Aorta (tissue), 5 donors: ENCODE results near the gene ZNF367. TPM values are rescaled to one million over a fixed set of nuclear protein-coding genes. Genes with fewer than 3 reads are reported as not detected.
"Not testable (repeated sequence)": the region's sequence is repeated elsewhere in the genome, so short reads cannot be mapped to it uniquely, and the experiment has no call there.

Experiments
- ATAC-seq: fragments of 200-7000 bp; cut with Tn5 transposase; one replicate; pipeline ENCODE4 v1.9.1; 2022; ENCODE audit warnings: moderate library complexity; ENCODE audit not compliant: low FRiP score
- DNase-seq, 2 donors: peaks; one replicate each; pipeline ENCODE4 v3.0.0-alpha.2; 2020
- H3K27ac ChIP-seq, 2 donors: one replicate each; pipeline ENCODE4 v1.5.1; 2013; ENCODE audit warnings: low read length in 2 of 2, mild to moderate bottlenecking in 2 of 2, moderate library complexity in 2 of 2, control low read depth in 1 of 2, inconsistent platforms in 1 of 2, low read depth in 1 of 2
- H3K27me3 ChIP-seq, 2 donors: one replicate each; pipeline ENCODE4 v1.6.1; 2013; ENCODE audit warnings: control low read depth in 1 of 2, low read length in 1 of 2, mild to moderate bottlenecking in 1 of 2, moderate library complexity in 1 of 2; ENCODE audit not compliant: insufficient read depth in 2 of 2, control insufficient read depth in 1 of 2
- H3K36me3 ChIP-seq, 2 donors: one replicate each; pipeline ENCODE4 v1.6.1; 2013; ENCODE audit warnings: control low read depth in 1 of 2, low read length in 1 of 2, mild to moderate bottlenecking in 1 of 2; ENCODE audit not compliant: insufficient read depth in 2 of 2, control insufficient read depth in 1 of 2
- H3K4me1 ChIP-seq, 2 donors: one replicate each; pipeline ENCODE4 v1.6.1; 2013; ENCODE audit warnings: low read length in 2 of 2, control low read depth in 1 of 2, mild to moderate bottlenecking in 1 of 2, moderate library complexity in 1 of 2; ENCODE audit not compliant: insufficient read depth in 2 of 2, control insufficient read depth in 1 of 2
- H3K4me3 ChIP-seq, 2 donors: one replicate each; pipeline ENCODE4 v1.5.1; 2013; ENCODE audit warnings: low read length in 2 of 2, control low read depth in 1 of 2, mild to moderate bottlenecking in 1 of 2
- H3K9me3 ChIP-seq: one replicate; pipeline ENCODE4 v1.6.1; 2013; ENCODE audit warnings: mild to moderate bottlenecking, low read length; ENCODE audit not compliant: control insufficient read depth
- WGBS, 2 donors: extraction: QIAGEN DNeasy Blood & Tissue Kit; methylation state at CpG; one replicate each; pipeline ENCODE4 v1.1.7; 2013; 5-methylcytosine and 5-hydroxymethylcytosine counted together
- intact Hi-C, 2 donors: fragments of 100-400 bp; cut with DNase I; formaldehyde crosslinking; loops; one replicate each; pipeline versions ENCODE4 v1.14.2 to v1.15.0; 2022
- polyA plus RNA-seq, 2 donors: library from polyadenylated mRNA; stranded (reverse); fragments of 200-250 nt; gene quantifications; one replicate each; pipeline ENCODE4 v1.2.3, GENCODE V29; 2013
- total RNA-seq, 2 donors: library from RNA; stranded (reverse); fragmentation: NEBNext Ultra II Directional; extraction: Animal tissue kit (Norgen Biotek cat#: 25700); gene quantifications; one replicate each; pipeline ENCODE4 v1.2.1, GENCODE V29; 2021
- donor health status: healthy with polysubstance abuse.
- donor health status: Bipolar disorder and iron deficiency.
- donor health status: DM: no; HTN: no; CAD: no.
- donor health status: DM: no; HTN: no; CAD: no.
- donor health status: DM: yes; HTN: yes; CAD: no.

The ZNF367 gene
- total and polyA plus RNA-seq, 4 donors: 1.3 to 1.8 (median 1.4) TPM

DNA sequence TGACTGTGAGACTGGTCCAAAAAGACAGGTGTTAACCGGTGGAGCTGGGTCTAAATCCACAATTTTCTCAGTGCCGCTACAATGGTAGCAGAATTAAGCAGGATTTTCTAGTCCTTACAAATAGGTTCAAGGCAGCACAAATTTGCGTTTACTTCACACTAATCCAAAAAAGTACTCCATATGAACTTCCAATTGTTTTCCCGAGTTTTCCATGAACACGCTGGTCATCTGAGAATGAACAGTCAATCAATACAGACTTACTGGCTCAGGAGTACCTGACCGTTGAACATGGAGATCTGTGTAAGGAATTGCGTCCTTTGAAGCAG lies 35.4 kb downstream of the ZNF367 start:
- 22 to 26% methylated on average over 7 of the region's 7 CpGs for WGBS, 2 donors
- no peaks in the 10 kb centered on the region for H3K27me3 ChIP-seq
- DNase-seq (no peak), ATAC-seq (no peak)
- no peaks in the 10 kb centered on the region for H3K9me3 ChIP-seq
- H3K36me3 ChIP-seq: no peaks in the 10 kb centered on the region
- peak overlapping the region; percentile 90 to 99 for H3K4me3 ChIP-seq
- H3K4me1 ChIP-seq: peaks cover 0 to 2% of the 10 kb centered on the region in 2 donors
- peak overlapping the region in 1 of 2 donors; percentile 34 for H3K27ac ChIP-seq
- intact Hi-C loops: no loop called here

DNA sequence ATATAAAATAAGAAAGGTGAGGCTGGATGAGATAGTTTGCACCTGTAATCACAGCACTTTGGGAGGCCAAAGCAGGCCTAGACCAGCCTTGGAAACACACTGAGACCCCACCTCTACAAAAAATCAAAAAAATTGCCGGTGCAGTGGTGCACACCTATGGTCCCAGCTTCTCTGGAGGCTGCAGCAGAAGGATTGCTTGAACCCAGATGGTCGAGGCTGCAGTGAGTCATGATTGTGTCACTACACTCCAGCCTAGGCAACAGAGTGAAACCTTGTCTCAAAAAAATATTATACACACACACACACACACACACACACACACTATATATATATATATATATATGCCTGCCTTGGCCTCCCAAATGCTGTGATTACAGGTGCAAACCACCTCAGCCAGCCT lies 36.0 kb downstream of the ZNF367 start:
- Histone ChIP-seq H3K4me3 (peak overlapping the region in 1 of 2 donors; percentile 90), H3K27me3 (no peaks in the 10 kb centered on the region), H3K4me1 (peaks cover 0 to 3% of the 10 kb centered on the region in 2 donors), H3K36me3 (no peaks in the 10 kb centered on the region), H3K9me3 (no peaks in the 10 kb centered on the region), H3K27ac (no peak overlapping the region)
- DNase-seq: no peak
- intact Hi-C loops: no loop called here
- no peak for ATAC-seq
- WGBS, 2 donors: 57 to 71% methylated on average over 2 of the region's 2 CpGs

GRCh38 chr9:96381696-96382095 lies 36.5 kb downstream of the ZNF367 start:
- Histone ChIP-seq H3K27ac (no peak overlapping the region), H3K27me3 (no peaks in the 10 kb centered on the region), H3K36me3 (no peaks in the 10 kb centered on the region), H3K4me3 (no peak overlapping the region), H3K9me3 (no peaks in the 10 kb centered on the region), H3K4me1 (peaks cover 0 to 3% of the 10 kb centered on the region in 2 donors)
- 85 to 86% methylated on average over 4 of the region's 4 CpGs for WGBS, 2 donors
- ATAC-seq (no peak), DNase-seq (no peak)
- intact Hi-C loops: no loop called here

DNA sequence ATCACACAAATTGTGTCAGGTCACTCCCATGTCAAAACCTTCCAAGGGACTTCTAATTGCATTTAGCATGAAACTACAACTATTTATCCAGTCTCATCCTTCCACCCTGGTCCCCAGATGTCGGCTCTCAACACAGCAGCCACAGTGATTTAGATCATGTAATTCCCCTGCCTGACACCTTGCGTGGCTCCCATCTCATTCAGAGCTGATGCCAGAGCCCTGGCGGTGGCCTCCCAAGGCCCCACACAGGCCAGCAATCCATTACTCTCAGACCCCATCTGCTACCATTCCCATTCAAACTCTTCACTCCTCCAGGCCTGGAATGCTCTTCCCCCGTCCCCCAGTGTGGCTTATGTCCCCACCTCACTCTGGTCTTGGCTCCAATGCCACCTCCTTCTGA lies 37.0 kb downstream of the ZNF367 start:
- ATAC-seq (no peak), DNase-seq (no peak)
- intact Hi-C loops: no loop called here
- no peaks in the 10 kb centered on the region for H3K36me3 ChIP-seq
- no peaks in the 10 kb centered on the region for H3K9me3 ChIP-seq
- H3K4me3 ChIP-seq: no peak overlapping the region
- H3K27me3 ChIP-seq: no peaks in the 10 kb centered on the region
- H3K27ac ChIP-seq: no peak overlapping the region
- peaks cover 0 to 3% of the 10 kb centered on the region in 2 donors for H3K4me1 ChIP-seq
- WGBS, 2 donors: 92% methylated on average over 4 of the region's 4 CpGs

- Histone ChIP-seq H3K9me3 (no peaks in the 10 kb centered on the region), H3K27ac (no peak overlapping the region), H3K4me3 (no peak overlapping the region), H3K36me3 (no peaks in the 10 kb centered on the region), H3K27me3 (no peaks in the 10 kb centered on the region), H3K4me1 (peaks cover 0 to 3% of the 10 kb centered on the region in 2 donors)
- 96 to 100% methylated on average over 2 of the region's 2 CpGs for WGBS, 2 donors
- ATAC-seq: no peak
- no peak for DNase-seq
- intact Hi-C loops: no loop called here
Measured at GRCh38 chr9:96379461-96379860, 38.7 kb downstream of the ZNF367 start.

- no peak overlapping the region for H3K27ac ChIP-seq
- DNase-seq (no peak), ATAC-seq (no peak)
- H3K4me3 ChIP-seq: no peak overlapping the region
- intact Hi-C loops: no loop called here
- H3K27me3 ChIP-seq: no peaks in the 10 kb centered on the region
- no peaks in the 10 kb centered on the region for H3K36me3 ChIP-seq
- H3K9me3 ChIP-seq: no peaks in the 10 kb centered on the region
- WGBS, 2 donors: 88 to 91% methylated on average over 3 of the region's 3 CpGs
- peaks cover 0 to 3% of the 10 kb centered on the region in 2 donors for H3K4me1 ChIP-seq
Measured at GRCh38 chr9:96378187-96378586, 40.0 kb downstream of the ZNF367 start.

DNA sequence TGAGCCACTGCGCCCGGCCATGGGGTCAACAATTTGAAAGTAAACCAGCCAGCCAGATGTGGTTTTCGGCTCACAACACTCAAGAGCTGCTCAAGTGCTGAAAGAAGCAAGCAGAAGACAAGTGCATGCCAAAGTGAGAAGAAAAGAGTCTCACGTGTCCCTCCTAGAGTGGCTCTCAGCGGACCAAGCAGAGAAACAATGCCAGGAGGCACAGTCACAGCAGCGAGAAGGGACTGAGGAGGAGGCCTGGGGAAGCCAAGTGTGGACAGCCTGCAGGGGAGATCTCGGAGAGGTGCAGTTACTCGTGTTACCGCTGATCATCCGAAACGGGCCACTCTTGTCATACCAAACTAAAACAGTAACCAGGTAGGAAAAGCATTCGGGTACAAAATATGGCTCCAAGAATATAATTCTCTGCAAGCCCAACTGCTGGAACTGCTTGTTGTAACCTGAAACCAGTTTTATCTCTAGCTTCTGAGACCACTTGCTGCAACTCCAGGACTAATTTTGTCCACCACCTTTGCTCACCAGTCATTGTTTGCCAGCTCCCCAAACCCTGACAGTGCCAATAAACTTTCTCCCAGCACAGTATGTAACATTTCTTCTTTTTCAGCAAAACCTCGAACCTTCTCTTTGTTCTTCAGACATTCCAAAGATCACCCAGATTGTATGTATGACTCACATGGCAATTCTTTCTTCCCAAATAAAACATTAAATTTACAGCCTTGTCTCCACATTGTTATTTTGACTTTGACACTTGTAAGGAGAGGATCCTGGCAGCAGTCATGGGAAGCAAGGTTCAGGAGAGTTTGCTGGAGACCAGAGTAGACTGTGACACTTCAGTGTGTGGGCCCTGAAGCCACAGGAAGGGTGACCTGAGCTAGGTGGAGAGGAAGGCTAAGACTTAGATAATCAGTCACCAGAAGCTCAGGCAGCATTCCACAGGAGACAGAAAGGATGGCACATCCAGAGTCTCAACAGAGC lies 41.0 kb downstream of the ZNF367 start:
- no peak overlapping the region for H3K4me3 ChIP-seq
- 37 to 46% methylated on average over 13 of the region's 13 CpGs for WGBS, 2 donors
- DNase-seq (no peak), ATAC-seq (no peak)
- intact Hi-C loops: no loop called here
- no peaks in the 10 kb centered on the region for H3K9me3 ChIP-seq
- no peak overlapping the region for H3K27ac ChIP-seq
- H3K27me3 ChIP-seq: no peaks in the 10 kb centered on the region
- H3K4me1 ChIP-seq: peaks cover 0 to 3% of the 10 kb centered on the region in 2 donors
- H3K36me3 ChIP-seq: no peaks in the 10 kb centered on the region

DNA sequence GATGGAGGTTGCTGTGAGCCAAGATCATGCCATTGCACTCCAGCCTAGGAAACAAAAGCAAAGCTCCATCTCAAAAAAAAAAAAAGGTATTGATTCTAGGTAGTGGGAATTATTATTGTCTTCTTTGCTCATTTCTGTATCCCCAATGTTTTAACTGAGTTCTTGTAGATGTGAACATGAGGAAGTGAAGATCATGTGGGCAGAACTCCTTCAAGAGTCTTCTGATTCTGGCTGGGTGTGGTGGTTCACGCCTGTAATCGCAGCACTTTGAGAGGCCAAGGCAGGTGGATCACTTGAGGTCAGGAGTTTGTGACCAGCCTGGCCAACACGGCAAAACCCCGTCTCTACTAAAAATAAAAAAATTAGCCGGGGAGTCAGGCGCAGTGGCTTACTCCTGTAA lies 42.7 kb downstream of the ZNF367 start:
- H3K4me3 ChIP-seq, ATAC-seq, H3K4me1 ChIP-seq, H3K9me3 ChIP-seq, H3K36me3 ChIP-seq, H3K27ac ChIP-seq, intact Hi-C loops, H3K27me3 ChIP-seq, DNase-seq: not testable (repeated sequence)
- WGBS, 2 donors: 97 to 98% methylated on average over 6 of the region's 6 CpGs

DNA sequence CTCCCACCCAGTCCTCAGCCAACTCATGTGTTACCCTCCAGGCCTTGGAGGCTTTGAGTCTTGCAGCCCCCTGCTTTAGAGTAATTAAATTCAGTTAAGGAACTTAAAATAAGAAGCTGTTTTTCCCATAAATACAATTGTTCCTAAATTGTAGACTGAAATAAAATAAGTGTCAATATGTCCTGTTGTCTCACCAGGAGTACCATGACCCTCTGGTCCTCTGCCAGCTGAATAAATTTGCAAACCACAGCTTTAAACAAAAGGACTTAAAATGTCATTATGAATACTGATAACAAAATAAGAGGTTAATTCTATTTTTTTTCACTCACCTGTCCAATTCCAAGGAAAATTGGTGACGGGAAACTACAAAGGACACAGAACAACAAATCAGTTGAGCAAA lies 50.2 kb downstream of the ZNF367 start:
- Histone ChIP-seq H3K36me3 (peaks cover 4 to 5% of the 10 kb centered on the region in 2 donors), H3K27me3 (no peaks in the 10 kb centered on the region), H3K9me3 (no peaks in the 10 kb centered on the region), H3K4me3 (no peak overlapping the region), H3K27ac (no peak overlapping the region), H3K4me1 (no peaks in the 10 kb centered on the region)
- intact Hi-C loops: no loop called here
- WGBS, 2 donors: 97 to 100% methylated on average over 1 of the region's 1 CpG
- ATAC-seq: no peak
- DNase-seq: no peak
